Midbrain (tissue), 1 donor: ENCODE measurements around the gene RAB40B.

Experiments used
- DNase-seq: peaks from one replicate; lab custom pipeline; 2025; lab: John Stamatoyannopoulos, UW

Gene RAB40B

GRCh38 chr17:82649501-82650261 is 48.8 kb downstream of the RAB40B start:
- no peak for DNase-seq

GRCh38 chr17:82648742-82649331 is 49.7 kb downstream of the RAB40B start:
- no peak for DNase-seq

GRCh38 chr17:82648165-82648668 is 50.3 kb downstream of the RAB40B start, which contains the start of gene WDR45B:
Gene WDR45B, minus strand, starts transcription at chr17:82648444. Its CDS starts 104 bp downstream, at chr17:82648340.
- DNase-seq: peak; percentile 95

GRCh38 chr17:82647593-82648164 is 50.8 kb downstream of the RAB40B start:
- DNase-seq: no peak

GRCh38 chr17:82645516-82645915 is 53.0 kb downstream of the RAB40B start:
- DNase-seq: no peak

- no peak for DNase-seq
These were observed 54.4 kb downstream of the RAB40B start for GRCh38 chr17:82644148-82644547.

- DNase-seq: no peak
These were observed 56.5 kb downstream of the RAB40B start for GRCh38 chr17:82642022-82642421.

- DNase-seq: no peak
These were observed 58.5 kb downstream of the RAB40B start for GRCh38 chr17:82640036-82640435.

- no peak for DNase-seq
These were observed 58.9 kb downstream of the RAB40B start for GRCh38 chr17:82639628-82640027.

GRCh38 chr17:82638183-82638773 is 60.2 kb downstream of the RAB40B start:
- DNase-seq: no peak

- no peak for DNase-seq
These were observed 61.6 kb downstream of the RAB40B start for GRCh38 chr17:82636626-82637598.

- no peak for DNase-seq
These were observed 65.2 kb downstream of the RAB40B start for GRCh38 chr17:82633343-82633742.

GRCh38 chr17:82632451-82632850 is 66.0 kb downstream of the RAB40B start:
- DNase-seq: no peak

- DNase-seq: no peak
These were observed 67.0 kb downstream of the RAB40B start for GRCh38 chr17:82631544-82631943.

GRCh38 chr17:82630212-82630611 is 68.3 kb downstream of the RAB40B start:
- DNase-seq: no peak

- DNase-seq: no peak
These were observed 68.8 kb downstream of the RAB40B start for GRCh38 chr17:82629748-82630147.

- DNase-seq: no peak
These were observed 71.1 kb downstream of the RAB40B start for GRCh38 chr17:82627405-82627804.

- no peak for DNase-seq
These were observed 74.8 kb downstream of the RAB40B start for GRCh38 chr17:82623707-82624106.

GRCh38 chr17:82619641-82620040 is 78.9 kb downstream of the RAB40B start:
- DNase-seq: no peak

GRCh38 chr17:82619211-82619610 is 79.3 kb downstream of the RAB40B start:
- no peak for DNase-seq

- DNase-seq: no peak
These were observed 82.3 kb downstream of the RAB40B start for GRCh38 chr17:82616021-82616711.
